Stimulated activated memory B cell treated with anti-CD40 and anti-IgM and Interleukin-4, amounts not matched to agents 10 μg/mL and 1 μg/mL and 100 μg/mL, for 72 hours (primary cell): Measurements from ENCODE around the gene HOXD1.

ENCODE experiments used
- ATAC-seq: fragments of 150-1000 bp; cut with Tn5 transposase; 2 replicates; pipeline ENCODE4 v1.10.0; 2021
- H3K27ac Mint-ChIP-seq: one replicate; pipeline ENCODE4 v1.8.0; 2022; ENCODE audit warnings: mild to moderate bottlenecking, mixed read lengths
- H3K27me3 Mint-ChIP-seq: one replicate; pipeline ENCODE4 v1.8.0; 2022; ENCODE audit warnings: mixed read lengths
- H3K36me3 Mint-ChIP-seq: one replicate; pipeline ENCODE4 v1.8.0; 2022; ENCODE audit warnings: mixed read lengths
- H3K4me1 Mint-ChIP-seq: one replicate; pipeline ENCODE4 v1.8.0; 2022; ENCODE audit warnings: mixed read lengths
- H3K4me3 Mint-ChIP-seq: one replicate; pipeline ENCODE4 v1.8.0; 2022; ENCODE audit warnings: mild to moderate bottlenecking, moderate library complexity, mixed read lengths
- H3K9me3 Mint-ChIP-seq: one replicate; pipeline ENCODE4 v1.8.0; 2022; ENCODE audit warnings: mixed read lengths

Gene HOXD1

GRCh38 chr2:176213406-176213805 lies 24.9 kb downstream of the HOXD1 start:
- Mint-ChIP-seq H3K36me3 (no peaks in the 10 kb centered on the region), H3K4me3 (no peak overlapping the region), H3K9me3 (no peaks in the 10 kb centered on the region), H3K4me1 (no peaks in the 10 kb centered on the region), H3K27me3 (peaks cover 14% of the 10 kb centered on the region), H3K27ac (no peak overlapping the region)
- ATAC-seq: no peak

- Mint-ChIP-seq H3K27ac (no peak overlapping the region), H3K27me3 (peaks cover 70% of the 10 kb centered on the region), H3K4me3 (no peak overlapping the region), H3K36me3 (no peaks in the 10 kb centered on the region), H3K9me3 (no peaks in the 10 kb centered on the region), H3K4me1 (no peaks in the 10 kb centered on the region)
- ATAC-seq: no peak
These were observed 39.4 kb downstream of the HOXD1 start for GRCh38 chr2:176227874-176228273.

GRCh38 chr2:176234156-176234555 lies 45.7 kb downstream of the HOXD1 start:
- Mint-ChIP-seq H3K4me1 (no peaks in the 10 kb centered on the region), H3K27me3 (peaks cover 43% of the 10 kb centered on the region), H3K36me3 (no peaks in the 10 kb centered on the region), H3K9me3 (no peaks in the 10 kb centered on the region), H3K27ac (no peak overlapping the region), H3K4me3 (no peak overlapping the region)
- ATAC-seq: no peak

GRCh38 chr2:176234940-176235339 lies 46.5 kb downstream of the HOXD1 start:
- H3K9me3 Mint-ChIP-seq: no peaks in the 10 kb centered on the region
- H3K4me3 Mint-ChIP-seq: no peak overlapping the region
- ATAC-seq: no peak
- no peak overlapping the region for H3K27ac Mint-ChIP-seq
- no peaks in the 10 kb centered on the region for H3K4me1 Mint-ChIP-seq
- H3K27me3 Mint-ChIP-seq: peaks cover 43% of the 10 kb centered on the region
- no peaks in the 10 kb centered on the region for H3K36me3 Mint-ChIP-seq

GRCh38 chr2:176237456-176237855 lies 49.0 kb downstream of the HOXD1 start:
- Mint-ChIP-seq H3K27me3 (peaks cover 39% of the 10 kb centered on the region), H3K9me3 (no peaks in the 10 kb centered on the region), H3K4me3 (no peak overlapping the region), H3K36me3 (no peaks in the 10 kb centered on the region), H3K4me1 (no peaks in the 10 kb centered on the region), H3K27ac (no peak overlapping the region)
- no peak for ATAC-seq

GRCh38 chr2:176239031-176239430 lies 50.6 kb downstream of the HOXD1 start:
- Mint-ChIP-seq H3K27ac (no peak overlapping the region), H3K4me3 (no peak overlapping the region), H3K9me3 (no peaks in the 10 kb centered on the region), H3K27me3 (peaks cover 32% of the 10 kb centered on the region), H3K4me1 (no peaks in the 10 kb centered on the region), H3K36me3 (no peaks in the 10 kb centered on the region)
- ATAC-seq: no peak

- no peak overlapping the region for H3K27ac Mint-ChIP-seq
- H3K36me3 Mint-ChIP-seq: no peaks in the 10 kb centered on the region
- no peak overlapping the region for H3K4me3 Mint-ChIP-seq
- no peaks in the 10 kb centered on the region for H3K9me3 Mint-ChIP-seq
- no peak for ATAC-seq
- peaks cover 32% of the 10 kb centered on the region for H3K27me3 Mint-ChIP-seq
- H3K4me1 Mint-ChIP-seq: no peaks in the 10 kb centered on the region
These were observed 51.8 kb downstream of the HOXD1 start for GRCh38 chr2:176240301-176240700.
